DOHH2 (cell line): ENCODE measurements around the gene WRNIP1.

Source experiments
- H3F3A ChIP-seq: fragments of 200-600 bp; sonication (generic), shearing (Covaris generic); 2 replicates; pipeline ENCODE4 v1.6.0; 2016; ENCODE audit warnings: antibody characterized with exemption, mild to moderate bottlenecking; ENCODE audit not compliant: control insufficient read depth, insufficient read depth
- H3K27ac ChIP-seq: fragments of 200-600 bp; sonication (generic); 2 replicates; pipeline ENCODE4 v1.5.1; 2014; ENCODE audit warnings: low read depth, mild to moderate bottlenecking, low read length, moderate library complexity
- H3K27me3 ChIP-seq: fragments of 200-600 bp; sonication (generic); 2 replicates; pipeline ENCODE4 v1.6.1; 2014; ENCODE audit warnings: mild to moderate bottlenecking, low read length, mixed read lengths; ENCODE audit not compliant: control insufficient read depth
- H3K36me3 ChIP-seq: fragments of 200-600 bp; sonication (generic); 2 replicates; pipeline ENCODE4 v1.6.1; 2014; ENCODE audit warnings: mild to moderate bottlenecking, low read length, moderate library complexity, mixed read lengths; ENCODE audit not compliant: control insufficient read depth
- H3K4me1 ChIP-seq: fragments of 200-600 bp; sonication (generic); 2 replicates; pipeline ENCODE4 v1.6.1; 2014; ENCODE audit warnings: mild to moderate bottlenecking, low read length, mixed read lengths; ENCODE audit not compliant: control insufficient read depth
- H3K4me2 ChIP-seq: fragments of 200-600 bp; sonication (generic); 2 replicates; pipeline ENCODE4 v1.6.0; 2014; ENCODE audit warnings: mild to moderate bottlenecking, low read length, moderate library complexity
- H3K4me3 ChIP-seq: fragments of 200-600 bp; sonication (generic); 2 replicates; pipeline ENCODE4 v1.5.1; 2014; ENCODE audit warnings: mild to moderate bottlenecking, low read length, mixed read lengths
- H3K79me2 ChIP-seq: fragments of 200-600 bp; sonication (generic); 2 replicates; pipeline ENCODE4 v1.6.1; 2014; ENCODE audit warnings: mild to moderate bottlenecking, low read length, mixed read lengths; ENCODE audit not compliant: control insufficient read depth
- H3K9me2 ChIP-seq: fragments of 200-600 bp; sonication (generic); replicated peaks from 2 replicates; pipeline ENCODE4 v1.6.1; 2014; ENCODE audit warnings: mild to moderate bottlenecking, low read length, mixed read lengths; ENCODE audit not compliant: control insufficient read depth
- H3K9me3 ChIP-seq: fragments of 200-600 bp; sonication (generic); 2 replicates; pipeline ENCODE4 v1.6.1; 2014; ENCODE audit warnings: antibody characterized with exemption, low read length, mixed read lengths; ENCODE audit not compliant: control insufficient read depth, insufficient read depth
- H4K20me1 ChIP-seq: fragments of 200-600 bp; sonication (generic); 2 replicates; pipeline ENCODE4 v1.6.0; 2014; ENCODE audit warnings: low read depth, mild to moderate bottlenecking, antibody characterized with exemption, low read length, moderate library complexity; ENCODE audit not compliant: control insufficient read depth, insufficient read depth
- EZH2phosphoT487 ChIP-seq: fragments of 200-600 bp; sonication (generic); IDR thresholded peaks from 2 replicates; pipeline ENCODE4 v1.6.1; 2017; ENCODE audit warnings: borderline replicate concordance, mild to moderate bottlenecking, antibody characterized with exemption, low read length, moderate library complexity, mixed read lengths
- TF ChIP-seq, protein P1 (sequence below): fragments of 200-600 bp; sonication (generic); IDR thresholded peaks from one replicate; pipeline ENCODE4 v1.5.1; 2014; ENCODE audit warnings: antibody characterized with exemption, mild to moderate bottlenecking, low read depth, low read length; ENCODE audit not compliant: poor library complexity, severe bottlenecking

WRNIP1 gene

DNA sequence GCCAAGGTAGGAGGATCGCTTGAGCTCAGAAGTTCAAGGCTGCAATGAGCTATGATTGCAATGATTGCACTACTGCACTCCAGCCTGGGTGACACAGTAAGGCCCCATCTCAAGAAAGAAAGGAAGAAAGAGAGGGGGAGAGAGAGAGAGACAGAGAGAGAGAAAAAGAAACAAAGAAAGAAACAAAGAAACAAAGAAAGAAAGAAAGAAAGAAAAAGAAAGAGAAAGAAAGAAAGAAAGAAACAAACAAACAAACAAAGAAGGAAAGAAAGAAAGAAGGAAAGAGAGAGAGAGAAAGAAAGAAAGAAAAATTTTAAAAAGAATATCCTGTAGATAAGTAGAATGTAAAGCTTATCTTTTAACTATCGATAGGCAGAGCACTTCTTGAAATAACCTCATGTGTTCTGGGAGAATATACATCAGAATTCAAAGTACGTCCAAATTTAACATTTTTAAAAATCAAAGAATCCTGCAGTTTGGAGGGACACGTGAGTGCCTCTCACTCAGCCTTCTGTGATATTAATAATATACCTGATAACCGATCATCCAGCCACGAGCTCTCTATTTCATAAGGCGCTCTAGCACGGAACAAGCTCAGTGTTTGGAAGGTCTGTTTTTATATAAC is 39.7 kb upstream of the WRNIP1 start:
- Histone ChIP-seq H3K9me2 (no peaks in the 10 kb centered on the region), H3K27ac (no peak overlapping the region), H3F3A (no peaks in the 10 kb centered on the region), H4K20me1 (no peaks in the 10 kb centered on the region), H3K36me3 (no peaks in the 10 kb centered on the region), H3K4me2 (no peak overlapping the region), H3K79me2 (no peaks in the 10 kb centered on the region), H3K4me1 (no peaks in the 10 kb centered on the region), H3K9me3 (no peaks in the 10 kb centered on the region), H3K27me3 (no peaks in the 10 kb centered on the region), H3K4me3 (no peak overlapping the region)
- TF ChIP-seq, protein P1, sequence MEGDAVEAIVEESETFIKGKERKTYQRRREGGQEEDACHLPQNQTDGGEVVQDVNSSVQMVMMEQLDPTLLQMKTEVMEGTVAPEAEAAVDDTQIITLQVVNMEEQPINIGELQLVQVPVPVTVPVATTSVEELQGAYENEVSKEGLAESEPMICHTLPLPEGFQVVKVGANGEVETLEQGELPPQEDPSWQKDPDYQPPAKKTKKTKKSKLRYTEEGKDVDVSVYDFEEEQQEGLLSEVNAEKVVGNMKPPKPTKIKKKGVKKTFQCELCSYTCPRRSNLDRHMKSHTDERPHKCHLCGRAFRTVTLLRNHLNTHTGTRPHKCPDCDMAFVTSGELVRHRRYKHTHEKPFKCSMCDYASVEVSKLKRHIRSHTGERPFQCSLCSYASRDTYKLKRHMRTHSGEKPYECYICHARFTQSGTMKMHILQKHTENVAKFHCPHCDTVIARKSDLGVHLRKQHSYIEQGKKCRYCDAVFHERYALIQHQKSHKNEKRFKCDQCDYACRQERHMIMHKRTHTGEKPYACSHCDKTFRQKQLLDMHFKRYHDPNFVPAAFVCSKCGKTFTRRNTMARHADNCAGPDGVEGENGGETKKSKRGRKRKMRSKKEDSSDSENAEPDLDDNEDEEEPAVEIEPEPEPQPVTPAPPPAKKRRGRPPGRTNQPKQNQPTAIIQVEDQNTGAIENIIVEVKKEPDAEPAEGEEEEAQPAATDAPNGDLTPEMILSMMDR = no peak
- TF ChIP-seq EZH2phosphoT487 = no peak

DNA sequence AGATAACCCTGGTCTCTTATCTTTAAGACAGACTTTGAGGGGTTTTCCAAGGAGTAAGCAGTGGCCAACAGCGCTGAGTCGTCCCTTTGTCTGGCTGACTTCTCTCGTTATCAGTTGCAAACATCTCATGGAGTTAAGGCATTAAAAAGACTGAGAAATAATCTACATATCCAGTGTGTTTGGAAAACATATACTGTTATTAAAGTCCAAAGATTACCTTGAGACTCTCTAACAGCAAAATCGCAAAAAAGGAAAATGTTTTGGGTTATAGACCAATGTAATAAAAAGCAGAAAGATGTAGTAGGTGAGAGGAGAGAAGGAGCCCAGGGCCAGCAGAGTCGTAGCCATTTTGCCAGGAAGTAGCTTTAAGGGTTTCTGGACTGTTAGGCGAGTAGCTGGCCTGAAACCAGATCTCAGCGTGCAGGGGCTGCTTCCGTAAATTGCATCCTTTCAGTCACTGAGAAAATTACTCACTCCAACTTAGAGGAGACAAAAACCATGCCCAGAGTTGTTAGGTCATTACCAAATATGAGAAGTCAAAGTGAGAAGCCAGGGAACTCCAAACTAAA is 39.1 kb upstream of the WRNIP1 start:
- Histone ChIP-seq H3K9me3 (no peaks in the 10 kb centered on the region), H3F3A (no peaks in the 10 kb centered on the region), H3K79me2 (no peaks in the 10 kb centered on the region), H3K27ac (no peak overlapping the region), H3K9me2 (no peaks in the 10 kb centered on the region), H3K4me1 (peaks cover 4% of the 10 kb centered on the region), H3K4me3 (no peak overlapping the region), H3K36me3 (no peaks in the 10 kb centered on the region), H3K27me3 (no peaks in the 10 kb centered on the region), H4K20me1 (no peaks in the 10 kb centered on the region), H3K4me2 (no peak overlapping the region)
- TF ChIP-seq, protein P1 = no peak
- TF ChIP-seq EZH2phosphoT487 = no peak

DNA sequence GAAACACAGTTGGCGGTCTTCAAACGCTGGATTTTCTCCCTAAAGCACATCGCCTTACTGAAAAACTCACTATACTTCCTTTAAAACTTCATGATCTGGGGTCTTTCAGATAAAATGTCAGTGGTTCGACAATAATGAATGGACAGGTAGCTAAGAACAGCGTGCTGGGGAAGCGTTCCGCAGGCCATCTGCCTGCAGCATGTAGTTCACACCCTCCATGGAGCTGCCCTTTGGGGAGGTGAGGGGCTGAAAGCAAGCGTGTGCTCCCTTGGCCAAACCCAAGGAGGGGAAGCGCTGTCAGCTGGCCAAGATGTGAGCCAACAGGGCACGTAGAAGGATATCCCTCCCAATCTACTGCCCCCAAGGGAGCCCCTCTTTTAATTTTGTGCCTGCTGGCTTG is 35.3 kb upstream of the WRNIP1 start:
- no peak overlapping the region for H3K4me3 ChIP-seq
- H3K36me3 ChIP-seq = no peaks in the 10 kb centered on the region
- no peaks in the 10 kb centered on the region for H3K79me2 ChIP-seq
- no peaks in the 10 kb centered on the region for H3K9me3 ChIP-seq
- no peak overlapping the region for H3K27ac ChIP-seq
- no peaks in the 10 kb centered on the region for H3K9me2 ChIP-seq
- TF ChIP-seq, protein P1 = no peak
- no peak for TF ChIP-seq EZH2phosphoT487
- no peaks in the 10 kb centered on the region for H3K27me3 ChIP-seq
- no peaks in the 10 kb centered on the region for H3F3A ChIP-seq
- H4K20me1 ChIP-seq = no peaks in the 10 kb centered on the region
- no peak overlapping the region for H3K4me2 ChIP-seq
- H3K4me1 ChIP-seq = peaks cover 20% of the 10 kb centered on the region
